ENCODE data around the gene ATF2.
"Not testable (repeated sequence)": the region's sequence is repeated elsewhere in the genome, so short reads cannot be mapped to it uniquely, and the experiment has no call there.

ATF2 gene

DNA sequence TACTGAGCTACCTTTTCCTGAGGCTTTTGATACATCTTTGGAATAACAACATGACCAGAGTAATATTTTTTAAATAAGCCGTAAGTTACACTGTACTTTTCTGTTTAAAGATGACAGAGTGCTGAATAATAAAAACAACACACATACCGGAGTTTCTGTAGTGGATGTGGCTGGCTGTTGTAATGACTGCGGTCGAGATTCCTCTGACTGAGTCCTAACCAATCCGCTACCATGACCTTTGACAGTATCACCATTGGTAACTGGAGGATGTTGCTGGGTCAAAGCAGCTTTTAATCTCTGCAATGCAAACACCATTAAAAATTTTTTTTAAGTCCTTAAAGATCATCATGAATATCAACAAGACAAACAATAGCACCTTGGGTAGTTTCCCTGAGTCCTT, 70.7 kb downstream of the ATF2 start:
- Histone ChIP-seq H3K27me3 (no peaks in the 10 kb centered on the region), H3K9me3 (no peaks in the 10 kb centered on the region), H3K4me3 (no peak overlapping the region), H3K4me1 (peaks cover 0 to 5% (median 0%) of the 10 kb centered on the region in 4 donors), H3K36me3 (peaks cover 32 to 42% (median 41%) of the 10 kb centered on the region in 3 donors), H3K27ac (no peak overlapping the region)
- DNase-seq, result no peak
- TF ChIP-seq, protein P1, sequence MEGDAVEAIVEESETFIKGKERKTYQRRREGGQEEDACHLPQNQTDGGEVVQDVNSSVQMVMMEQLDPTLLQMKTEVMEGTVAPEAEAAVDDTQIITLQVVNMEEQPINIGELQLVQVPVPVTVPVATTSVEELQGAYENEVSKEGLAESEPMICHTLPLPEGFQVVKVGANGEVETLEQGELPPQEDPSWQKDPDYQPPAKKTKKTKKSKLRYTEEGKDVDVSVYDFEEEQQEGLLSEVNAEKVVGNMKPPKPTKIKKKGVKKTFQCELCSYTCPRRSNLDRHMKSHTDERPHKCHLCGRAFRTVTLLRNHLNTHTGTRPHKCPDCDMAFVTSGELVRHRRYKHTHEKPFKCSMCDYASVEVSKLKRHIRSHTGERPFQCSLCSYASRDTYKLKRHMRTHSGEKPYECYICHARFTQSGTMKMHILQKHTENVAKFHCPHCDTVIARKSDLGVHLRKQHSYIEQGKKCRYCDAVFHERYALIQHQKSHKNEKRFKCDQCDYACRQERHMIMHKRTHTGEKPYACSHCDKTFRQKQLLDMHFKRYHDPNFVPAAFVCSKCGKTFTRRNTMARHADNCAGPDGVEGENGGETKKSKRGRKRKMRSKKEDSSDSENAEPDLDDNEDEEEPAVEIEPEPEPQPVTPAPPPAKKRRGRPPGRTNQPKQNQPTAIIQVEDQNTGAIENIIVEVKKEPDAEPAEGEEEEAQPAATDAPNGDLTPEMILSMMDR (IDR thresholded peaks at IDR 0.05), result no peak
- intact Hi-C loops (cut with DNase I; ENCODE audit: low total_unique reads), result no loop called here

DNA sequence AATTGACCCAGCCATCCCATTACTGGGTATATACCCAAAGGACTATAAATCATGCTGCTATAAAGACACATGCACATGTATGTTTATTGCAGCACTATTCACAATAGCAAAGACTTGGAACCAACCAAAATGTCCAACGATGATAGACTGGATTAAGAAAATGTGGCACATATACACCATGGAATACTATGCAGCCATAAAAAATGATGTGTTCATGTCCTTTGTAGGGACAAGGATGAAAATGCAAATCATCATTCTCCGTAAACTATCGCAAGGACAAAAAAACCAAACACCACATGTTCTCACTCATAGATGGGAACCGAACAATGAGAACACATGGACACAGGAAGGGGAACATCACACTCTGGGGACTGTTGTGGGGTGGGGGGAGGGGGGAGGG, 83.9 kb downstream of the ATF2 start:
- H3K4me3 ChIP-seq; DNase-seq; intact Hi-C loops (cut with DNase I; ENCODE audit: low total_unique reads); H3K9me3 ChIP-seq; H3K27ac ChIP-seq; H3K27me3 ChIP-seq: not testable (repeated sequence)
- peaks cover 0 to 13% (median 1%) of the 10 kb centered on the region in 4 donors for H3K4me1 ChIP-seq
- H3K36me3 ChIP-seq, result peaks cover 27 to 30% (median 30%) of the 10 kb centered on the region in 3 donors

DNA sequence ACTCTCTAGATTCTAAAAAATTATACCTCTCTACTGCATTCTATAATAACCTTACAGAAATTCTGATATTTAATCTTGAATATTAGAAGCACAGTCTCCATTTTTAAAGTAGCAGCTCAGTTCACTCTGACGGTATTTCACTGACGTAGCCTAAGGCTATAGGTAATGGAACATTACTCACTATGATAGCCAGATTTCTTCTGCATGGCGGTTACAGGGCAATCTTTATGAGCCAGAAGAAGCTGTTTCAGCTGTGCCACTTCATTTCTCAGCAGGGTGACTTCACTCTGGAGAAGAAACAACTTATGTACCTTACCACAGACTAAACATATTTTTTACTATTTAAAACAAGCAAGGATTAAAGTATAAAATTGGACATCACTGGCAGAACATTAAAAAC, 87.5 kb downstream of the ATF2 start:
- no peak overlapping the region for H3K4me3 ChIP-seq
- H3K4me1 ChIP-seq, result no peaks in the 10 kb centered on the region
- H3K36me3 ChIP-seq, result peaks cover 42 to 44% (median 43%) of the 10 kb centered on the region in 3 donors
- TF ChIP-seq, protein P1 (IDR thresholded peaks at IDR 0.05), result no peak
- no peaks in the 10 kb centered on the region for H3K27me3 ChIP-seq
- intact Hi-C loops (cut with DNase I; ENCODE audit: low total_unique reads), result no loop called here
- DNase-seq, result no peak
- no peak overlapping the region for H3K27ac ChIP-seq
- H3K9me3 ChIP-seq, result no peaks in the 10 kb centered on the region

DNA sequence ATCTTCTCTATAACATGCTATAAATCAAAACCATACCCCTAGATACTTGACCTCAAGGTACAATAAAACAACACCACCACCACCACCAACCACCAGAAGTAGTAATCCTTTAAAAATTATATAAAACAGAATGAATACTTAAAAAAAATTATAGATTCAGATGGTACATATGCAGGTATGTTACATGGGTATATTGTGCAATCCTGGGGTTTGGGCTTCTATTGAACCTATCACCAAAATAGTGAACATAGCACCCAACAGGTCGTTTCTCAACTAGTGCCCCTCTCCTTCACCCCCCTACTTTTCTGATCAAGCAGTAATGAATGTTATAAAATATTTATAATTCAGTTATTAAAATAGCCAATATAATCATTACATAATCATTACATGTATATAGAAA, 91.7 kb downstream of the ATF2 start:
- H3K4me3 ChIP-seq, result no peak overlapping the region
- no peak overlapping the region for H3K27ac ChIP-seq
- no peaks in the 10 kb centered on the region for H3K27me3 ChIP-seq
- intact Hi-C loops (cut with DNase I; ENCODE audit: low total_unique reads), result no loop called here
- H3K36me3 ChIP-seq, result peaks cover 23 to 60% (median 44%) of the 10 kb centered on the region in 3 donors
- TF ChIP-seq, protein P1 (IDR thresholded peaks at IDR 0.05), result no peak
- no peaks in the 10 kb centered on the region for H3K9me3 ChIP-seq
- no peaks in the 10 kb centered on the region for H3K4me1 ChIP-seq
- DNase-seq, result no peak

DNA sequence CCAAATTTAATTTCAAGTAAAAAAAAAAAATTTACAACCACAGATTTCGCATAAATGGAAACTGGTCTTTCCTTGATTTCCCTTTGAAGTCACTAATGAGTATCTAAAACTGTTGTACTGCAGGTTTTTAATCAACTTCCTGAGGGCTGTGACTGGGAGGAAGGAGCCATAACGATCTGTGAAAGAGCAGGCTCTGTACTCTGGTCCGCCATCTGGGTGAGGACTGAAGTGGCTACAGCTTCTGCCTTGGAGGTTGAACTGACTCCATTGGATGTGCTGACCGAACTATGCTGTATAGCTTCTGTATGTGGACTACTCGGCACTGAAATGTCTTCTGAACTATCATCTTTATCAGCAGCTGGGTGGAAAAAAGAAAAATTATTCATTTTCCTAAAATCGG, 93.5 kb downstream of the ATF2 start:
- no peak for DNase-seq
- Histone ChIP-seq H3K4me1 (no peaks in the 10 kb centered on the region), H3K27me3 (no peaks in the 10 kb centered on the region), H3K9me3 (no peaks in the 10 kb centered on the region), H3K4me3 (no peak overlapping the region), H3K27ac (no peak overlapping the region), H3K36me3 (peaks cover 17 to 53% (median 26%) of the 10 kb centered on the region in 3 donors)
- intact Hi-C loops (cut with DNase I; ENCODE audit: low total_unique reads), result no loop called here
- TF ChIP-seq, protein P1 (IDR thresholded peaks at IDR 0.05), result no peak

DNA sequence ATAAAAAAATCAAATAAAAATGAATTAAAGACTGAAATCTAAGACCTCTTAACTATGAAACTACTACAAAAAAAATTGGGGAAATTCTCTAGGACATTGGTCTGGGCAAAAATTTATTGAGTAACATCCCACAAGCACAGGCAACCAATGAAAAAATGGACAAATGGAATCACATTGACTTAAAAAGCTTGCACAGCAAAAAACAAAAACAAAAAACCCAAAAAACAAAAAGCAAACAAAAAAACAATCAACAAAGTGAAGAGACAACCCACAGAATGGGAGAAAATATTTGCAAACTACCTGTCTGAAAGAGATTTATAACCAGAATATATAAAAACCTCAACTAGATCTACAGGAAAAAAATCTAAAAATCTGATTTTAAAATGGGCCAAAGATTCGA, 99.5 kb downstream of the ATF2 start:
- intact Hi-C loops (cut with DNase I; ENCODE audit: low total_unique reads), result no loop called here
- Histone ChIP-seq H3K4me1 (peaks cover 0 to 6% (median 0%) of the 10 kb centered on the region in 4 donors), H3K27me3 (no peaks in the 10 kb centered on the region), H3K27ac (no peak overlapping the region), H3K36me3 (peaks cover 0 to 20% (median 0%) of the 10 kb centered on the region in 3 donors), H3K9me3 (no peaks in the 10 kb centered on the region), H3K4me3 (no peak overlapping the region)
- DNase-seq, result no peak
- TF ChIP-seq, protein P1 (IDR thresholded peaks at IDR 0.05), result no peak

All from tibial artery (tissue), 4 donors.